CMK (cell line): ENCODE data around the gene FHIT.
"Not testable (repeated sequence)": the region's sequence is repeated elsewhere in the genome, so short reads cannot be mapped to it uniquely, and the experiment has no call there.

ENCODE experiments used
- DNase-seq: peaks from one replicate; pipeline ENCODE4 v3.0.0-alpha.2; 2010; ENCODE audit warnings: low read depth

The FHIT gene

DNA sequence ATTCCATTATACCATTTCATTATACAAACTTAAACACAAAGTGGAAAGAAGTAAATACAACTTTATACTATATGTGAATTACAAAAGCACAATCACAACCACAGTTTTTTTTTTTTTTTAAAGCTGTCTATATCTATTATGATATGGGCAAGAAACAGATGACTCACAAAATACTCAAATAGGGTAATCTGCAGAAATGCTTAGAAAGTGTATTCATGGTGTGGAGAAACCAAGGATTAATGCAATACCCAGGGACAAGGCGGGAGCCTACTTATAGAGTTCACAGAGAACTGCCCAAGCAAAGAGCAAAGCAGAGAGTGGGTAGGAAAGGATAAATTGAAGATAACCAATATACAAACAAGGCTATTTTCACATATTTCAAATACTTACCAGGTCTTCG is 332.0 kb downstream of the FHIT start:
- DNase-seq = no peak

DNA sequence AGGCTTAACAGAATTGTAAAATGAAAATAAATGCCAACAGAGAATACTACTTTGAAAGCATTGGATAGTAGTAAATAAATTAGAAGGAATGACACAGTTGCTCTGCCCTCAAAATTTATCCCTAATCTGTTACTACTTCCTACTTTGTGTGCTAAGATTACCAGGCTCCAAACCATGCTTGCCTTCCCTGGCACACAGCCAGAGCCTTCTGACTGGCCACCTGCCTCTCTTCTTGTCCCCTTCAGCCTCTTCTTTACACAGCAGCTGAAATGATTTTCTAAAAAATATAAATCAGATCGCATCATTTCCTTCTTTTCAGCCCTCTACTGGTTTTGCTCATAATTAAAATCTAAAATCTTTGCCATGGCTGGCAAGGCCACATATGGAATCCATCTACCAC is 334.1 kb downstream of the FHIT start:
- DNase-seq = no peak

DNA sequence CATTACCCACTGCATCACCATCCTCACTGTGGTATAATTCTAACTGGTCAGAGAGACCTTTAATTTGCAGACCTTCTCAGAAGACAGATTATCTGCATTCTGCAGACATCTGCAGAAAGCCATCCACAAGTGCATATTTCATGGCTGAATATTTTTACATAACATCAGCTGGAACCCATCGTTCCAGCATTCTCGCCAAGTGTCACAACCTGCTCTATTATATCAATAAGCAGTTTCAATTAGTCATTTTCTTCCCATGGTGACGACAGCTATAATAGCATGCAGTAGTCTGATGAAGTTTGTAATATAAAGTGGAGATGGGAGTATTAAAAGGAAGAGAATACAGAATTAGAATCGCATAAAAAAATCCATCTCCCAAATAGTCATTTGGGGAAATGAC is 334.7 kb downstream of the FHIT start:
- DNase-seq = no peak

DNA sequence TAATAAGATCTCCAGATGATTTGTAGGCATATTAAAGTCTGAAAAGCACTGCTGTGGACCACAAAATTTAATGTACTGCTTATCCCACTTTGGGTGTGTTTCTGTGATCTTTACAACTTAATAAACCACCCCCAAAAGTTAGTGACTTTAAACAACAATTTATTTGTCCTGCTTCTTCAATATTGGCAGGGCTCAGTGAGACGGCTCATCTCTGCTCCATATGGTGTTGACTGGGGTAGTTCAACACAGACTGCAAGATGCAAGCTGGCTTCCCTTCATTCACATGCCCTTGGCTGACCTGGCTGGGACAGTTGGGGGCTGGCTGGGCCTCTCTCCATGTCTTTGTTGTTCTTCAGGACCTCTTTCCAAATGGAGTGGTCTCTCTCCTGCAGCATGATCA is 337.8 kb downstream of the FHIT start:
- no peak for DNase-seq

DNA sequence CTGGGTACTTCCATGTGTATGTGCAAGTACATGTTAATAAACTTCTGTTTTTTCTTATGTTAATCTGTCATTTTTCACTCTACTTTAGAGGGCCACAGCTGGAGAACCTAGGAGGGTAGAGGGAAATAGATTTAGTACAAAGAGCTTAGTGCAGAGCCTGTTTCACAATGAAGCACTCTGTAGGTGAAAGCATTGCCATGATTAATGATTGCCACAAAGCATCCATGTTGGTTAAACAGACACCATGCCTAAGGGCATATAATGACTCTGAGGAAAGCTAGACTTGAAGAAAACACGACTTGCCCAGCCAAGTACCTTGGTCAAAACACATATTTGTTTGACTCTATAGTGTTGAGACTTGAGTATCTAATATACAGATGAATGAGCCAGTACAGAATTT is 338.4 kb downstream of the FHIT start:
- DNase-seq = no peak

DNA sequence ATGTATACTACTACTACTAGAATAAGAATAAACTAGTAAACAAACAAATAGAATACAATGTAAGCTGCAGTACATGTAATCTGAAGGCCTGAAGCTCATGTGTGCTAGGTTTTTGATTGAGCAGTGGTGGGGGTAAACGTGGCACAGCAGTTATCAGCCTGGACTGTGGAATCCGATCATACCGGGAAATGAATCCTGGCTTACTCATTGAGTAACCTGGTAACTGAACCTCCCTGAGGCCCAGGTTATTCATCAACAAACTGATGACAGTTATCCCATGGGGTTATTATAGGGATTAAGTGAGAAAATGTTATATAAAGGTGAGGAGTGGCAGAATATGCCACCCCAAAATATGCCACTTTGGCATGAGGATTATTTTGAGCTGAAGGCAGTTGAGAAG is 339.1 kb downstream of the FHIT start:
- no peak for DNase-seq

DNA sequence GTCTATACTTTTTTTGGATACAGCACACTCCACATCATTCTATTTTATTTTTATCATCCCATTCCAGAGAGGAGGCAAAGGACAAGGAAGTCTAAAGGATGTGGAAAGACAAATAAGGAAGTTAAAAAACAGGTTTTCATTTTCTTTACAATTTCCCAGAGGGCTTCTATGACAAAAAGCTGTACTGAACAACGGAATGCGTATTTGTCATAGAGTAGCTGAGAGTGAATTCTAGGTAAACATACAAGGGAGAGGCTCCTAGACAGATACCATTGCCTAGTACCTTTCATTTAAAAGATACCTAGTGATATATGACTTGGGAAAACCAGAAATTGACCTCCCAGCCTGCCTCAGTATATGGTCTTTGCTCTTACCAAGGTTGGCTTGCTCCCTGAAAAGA is 341.7 kb downstream of the FHIT start:
- DNase-seq = no peak

DNA sequence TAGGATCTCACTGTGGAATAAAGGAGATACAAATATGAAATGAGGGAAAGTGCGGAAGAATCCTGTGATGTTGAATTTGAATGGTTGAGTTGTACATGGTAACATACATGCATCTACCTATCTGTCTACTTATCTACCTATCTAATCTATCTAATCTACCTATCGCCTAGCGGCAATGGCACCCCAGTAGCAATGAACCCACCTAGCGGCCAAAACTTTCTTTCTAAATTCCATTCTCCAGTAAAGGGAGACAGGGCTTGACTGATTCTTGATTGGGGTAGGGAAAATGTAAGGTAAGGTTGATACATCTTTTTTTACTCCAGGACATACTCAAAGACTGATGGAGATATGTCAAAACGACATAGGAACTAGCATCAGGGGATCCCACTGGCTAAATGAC is 345.0 kb downstream of the FHIT start:
- DNase-seq = no peak

DNA sequence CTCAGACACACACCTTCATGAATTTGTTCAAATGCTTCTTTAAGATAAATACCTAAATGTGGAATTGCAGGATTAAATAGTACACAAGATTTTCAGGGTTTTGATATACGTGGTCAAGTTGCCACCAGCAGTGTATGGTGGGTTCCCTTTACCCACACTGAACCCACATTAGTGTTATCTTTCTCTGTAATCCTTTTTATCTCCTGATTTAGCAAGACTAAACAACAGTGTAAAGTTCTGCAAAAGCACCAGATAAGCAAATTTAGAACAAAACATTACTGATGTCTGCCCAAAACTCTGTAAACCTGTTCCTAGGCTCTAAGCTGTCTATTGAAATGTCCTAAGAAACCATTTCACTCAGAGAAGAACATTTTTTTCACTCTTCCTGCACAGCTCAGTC is 352.9 kb downstream of the FHIT start:
- no peak for DNase-seq

DNA sequence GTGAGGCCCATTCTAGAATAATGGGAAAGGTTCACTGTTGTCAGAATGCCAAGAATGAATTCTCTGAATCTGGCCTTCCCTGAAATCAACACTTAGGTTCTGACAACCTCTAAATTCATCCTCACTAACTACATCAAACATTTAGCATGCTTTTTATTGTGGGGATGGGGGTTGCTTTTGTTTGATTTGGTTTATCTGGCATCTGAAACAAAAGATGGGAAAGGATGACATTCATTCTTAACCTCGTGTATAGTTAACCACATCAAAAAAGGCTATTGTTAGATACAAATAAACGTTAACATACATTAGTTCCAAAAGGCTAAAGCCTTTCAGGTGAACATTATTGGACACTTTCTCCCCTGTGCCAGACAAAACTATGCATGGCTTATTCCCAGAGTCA is 357.3 kb downstream of the FHIT start:
- no peak for DNase-seq

DNA sequence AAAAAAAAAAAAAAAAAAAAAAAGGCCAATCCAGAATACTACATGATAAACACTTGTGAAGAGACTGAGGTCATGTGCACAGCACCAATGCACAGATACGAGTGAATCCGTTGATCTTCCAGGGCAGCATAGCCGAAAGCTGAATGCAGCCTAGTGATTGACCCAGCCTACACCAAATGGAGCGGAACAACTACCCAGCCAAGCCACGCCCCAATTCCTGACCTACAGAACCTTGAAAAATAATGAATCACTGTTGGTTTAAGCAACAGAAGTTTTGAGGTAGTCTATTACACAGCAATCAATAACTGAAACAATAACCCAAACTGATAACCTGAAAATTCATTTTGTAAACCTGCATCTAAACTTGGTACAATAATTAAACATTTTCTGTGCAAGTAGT is 361.0 kb downstream of the FHIT start:
- DNase-seq = no peak

DNA sequence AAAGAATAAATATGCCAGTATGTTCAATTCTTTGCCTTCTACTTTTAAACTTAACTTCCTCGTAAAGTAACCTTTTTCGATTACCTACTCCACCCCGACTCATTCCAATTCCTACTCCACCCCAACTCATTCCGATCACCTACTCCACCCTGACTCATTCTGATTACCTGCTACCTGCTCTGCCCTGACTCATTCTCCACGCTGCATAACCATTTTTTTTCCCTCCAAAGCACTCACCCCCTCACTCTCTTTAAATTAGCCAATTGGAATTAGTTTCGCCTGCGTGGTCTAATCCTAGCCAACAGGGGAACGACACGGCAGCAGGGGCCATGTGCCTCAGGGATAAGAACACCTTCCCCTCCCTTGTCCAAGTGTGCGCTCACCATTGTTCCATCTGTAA is 362.3 kb downstream of the FHIT start:
- DNase-seq = not testable (repeated sequence)

DNA sequence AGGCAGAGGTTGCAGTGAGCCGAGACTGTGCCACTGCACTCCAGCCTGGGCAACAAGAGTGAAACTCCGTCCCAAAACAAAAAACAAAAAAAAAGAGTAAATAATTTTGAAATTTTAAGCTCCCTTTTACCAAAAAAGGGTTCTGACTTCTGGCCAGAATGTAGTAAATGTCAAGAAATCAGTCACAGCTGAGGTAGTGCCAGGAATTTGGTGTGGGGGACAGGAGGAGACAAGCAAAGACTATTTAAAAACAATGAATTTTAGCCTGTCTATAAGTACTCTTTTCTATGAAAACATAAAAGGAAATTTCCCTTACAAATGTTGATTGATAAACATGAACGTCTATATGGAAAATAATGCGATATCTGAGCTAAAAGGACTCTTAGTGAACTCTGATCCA is 363.7 kb downstream of the FHIT start:
- no peak for DNase-seq

DNA sequence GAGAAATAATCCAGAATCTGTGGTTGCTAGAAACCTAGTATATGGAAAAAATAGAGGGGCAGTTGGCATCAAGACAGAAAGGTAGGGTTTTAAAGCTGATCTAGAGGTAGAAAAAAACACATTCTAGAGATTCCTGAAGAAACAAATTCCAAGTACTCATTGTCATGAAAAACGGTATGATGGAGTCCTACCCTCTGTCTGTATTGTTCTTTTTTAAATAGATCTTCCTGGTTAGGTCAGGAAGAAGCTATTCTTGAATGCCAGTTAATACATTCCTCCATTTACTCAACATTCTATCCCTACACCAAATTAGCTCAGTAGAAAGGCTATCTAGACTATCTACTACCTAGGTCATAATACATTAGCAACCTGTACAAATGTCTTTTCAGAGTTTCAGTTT is 364.7 kb downstream of the FHIT start:
- DNase-seq = no peak

DNA sequence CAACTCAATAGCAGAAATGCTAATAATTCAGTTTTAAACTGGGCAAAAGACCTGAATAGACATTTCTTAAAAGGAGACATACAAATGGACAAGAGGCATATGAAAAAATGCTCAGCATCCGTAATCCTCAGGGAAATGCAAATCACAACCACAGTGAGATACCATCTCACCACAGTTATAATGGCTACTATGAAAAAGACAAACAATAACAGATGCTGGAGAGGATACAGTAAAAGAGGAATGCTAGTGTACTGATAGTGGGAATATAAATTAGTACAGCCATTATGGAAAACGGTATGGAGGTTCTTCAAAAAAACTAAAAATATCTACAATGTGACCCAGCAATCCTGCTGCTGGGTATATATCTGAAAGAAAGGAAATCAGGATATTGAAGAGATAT is 367.2 kb downstream of the FHIT start:
- DNase-seq = no peak

DNA sequence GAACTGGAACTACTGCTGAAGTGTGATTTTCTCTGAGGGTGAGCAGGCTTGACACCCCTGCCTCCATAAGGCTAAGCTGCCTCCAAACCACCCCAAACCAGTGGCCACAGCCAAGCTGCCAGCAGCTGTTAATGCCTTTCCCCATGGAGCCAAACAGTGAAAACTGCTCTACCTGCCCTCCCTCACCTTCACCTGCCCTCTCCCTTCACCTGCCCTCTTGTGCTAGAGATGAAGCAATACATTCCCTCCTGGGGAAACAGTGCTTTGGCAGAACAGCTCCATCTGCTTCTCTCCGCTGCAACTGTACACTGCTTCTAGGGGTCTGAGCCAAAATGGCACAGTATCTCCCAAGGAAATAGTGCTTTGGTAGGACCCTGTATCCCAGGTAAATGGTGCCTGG is 374.1 kb downstream of the FHIT start:
- no peak for DNase-seq

DNA sequence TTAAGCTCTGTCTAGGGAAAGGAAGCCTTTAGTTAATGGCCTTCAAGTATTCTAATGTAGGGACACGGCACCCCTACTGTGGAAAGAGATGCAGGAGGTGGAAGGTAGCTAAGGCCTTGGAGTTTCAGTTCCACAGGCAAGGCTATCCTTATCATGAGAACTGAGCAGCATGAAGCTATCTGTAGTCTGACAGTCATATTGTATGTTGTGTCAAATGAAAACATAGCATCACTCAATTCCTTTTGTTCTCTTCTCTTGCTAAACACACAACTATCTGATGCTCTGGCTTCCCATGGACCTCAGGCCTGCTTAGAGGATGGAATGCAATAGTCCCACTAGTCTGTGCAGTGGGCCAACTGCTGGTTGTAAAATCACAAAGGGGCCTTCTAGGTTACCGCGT is 380.9 kb downstream of the FHIT start:
- no peak for DNase-seq

DNA sequence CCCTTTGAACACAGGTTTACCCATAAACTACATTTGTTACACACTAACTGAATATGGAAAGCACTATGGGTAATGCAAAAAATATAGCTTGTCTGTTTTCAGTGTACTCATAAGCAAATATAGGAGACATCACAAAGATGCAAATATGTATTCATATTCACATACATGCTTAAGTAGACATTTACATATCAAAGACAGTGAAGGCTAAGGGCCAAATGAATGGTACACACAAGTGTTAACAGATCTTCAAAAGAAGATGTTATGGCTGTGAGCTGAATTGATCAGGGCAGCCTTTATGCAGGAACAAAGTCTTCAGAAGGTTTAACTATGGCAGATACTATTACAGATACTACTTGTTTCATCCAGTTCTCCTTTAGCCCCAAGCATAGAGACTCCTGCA is 384.1 kb downstream of the FHIT start:
- no peak for DNase-seq

DNA sequence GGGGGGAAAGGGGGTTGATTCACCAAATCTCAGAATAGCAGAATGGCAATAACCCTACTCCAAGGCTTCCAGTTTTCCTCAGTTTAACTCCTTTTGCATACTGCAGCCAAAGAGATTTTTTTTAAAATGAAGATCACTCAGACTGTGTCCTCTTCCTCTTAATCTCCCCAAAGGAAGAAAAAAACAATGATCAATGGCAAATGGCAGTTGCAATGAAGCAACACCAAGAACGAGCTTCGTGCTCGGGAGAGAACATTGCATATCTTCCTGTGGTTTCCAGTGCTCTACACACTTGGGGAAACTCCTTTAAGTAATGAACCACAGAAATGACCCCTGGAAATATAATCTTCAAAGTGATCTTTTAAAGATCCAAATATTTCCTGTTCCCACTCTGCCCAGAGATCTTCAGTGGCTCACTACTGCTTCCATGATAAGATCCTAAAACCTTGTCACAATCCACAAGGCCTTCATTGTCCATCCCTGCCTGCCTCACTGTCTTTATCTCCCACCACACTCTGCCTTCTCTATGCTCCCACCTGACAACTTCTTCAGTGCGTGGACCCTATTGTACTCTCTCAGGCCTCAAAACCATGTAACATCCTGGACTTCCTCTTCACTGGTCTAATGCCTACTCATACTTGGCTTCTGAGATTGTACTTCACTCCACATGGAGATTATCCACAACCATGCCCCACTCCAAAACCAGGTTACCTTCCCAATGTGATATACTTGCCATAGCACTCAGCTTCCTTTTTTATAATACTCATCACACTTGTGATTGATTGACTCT is 394.8 kb downstream of the FHIT start:
- DNase-seq = peak; percentile 12

DNA sequence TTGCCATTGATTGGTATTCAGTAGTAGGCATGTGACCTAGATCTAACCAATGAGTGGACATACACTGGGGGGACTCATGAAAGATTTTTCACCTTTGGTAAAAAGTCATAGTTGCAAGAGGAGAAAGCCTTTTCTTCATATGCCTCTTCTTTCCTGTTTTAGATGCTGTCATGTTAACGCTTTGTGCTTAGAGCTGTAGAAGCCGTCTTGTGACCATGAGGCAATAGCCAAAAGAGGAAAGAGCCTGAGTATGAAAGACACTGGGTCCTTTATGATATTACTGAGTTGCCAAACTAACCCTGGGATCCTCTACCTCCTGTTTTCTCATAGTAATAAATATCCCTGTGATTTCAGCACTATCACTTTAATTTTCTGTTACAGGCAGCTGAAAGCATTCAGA is 396.0 kb downstream of the FHIT start:
- DNase-seq = no peak

DNA sequence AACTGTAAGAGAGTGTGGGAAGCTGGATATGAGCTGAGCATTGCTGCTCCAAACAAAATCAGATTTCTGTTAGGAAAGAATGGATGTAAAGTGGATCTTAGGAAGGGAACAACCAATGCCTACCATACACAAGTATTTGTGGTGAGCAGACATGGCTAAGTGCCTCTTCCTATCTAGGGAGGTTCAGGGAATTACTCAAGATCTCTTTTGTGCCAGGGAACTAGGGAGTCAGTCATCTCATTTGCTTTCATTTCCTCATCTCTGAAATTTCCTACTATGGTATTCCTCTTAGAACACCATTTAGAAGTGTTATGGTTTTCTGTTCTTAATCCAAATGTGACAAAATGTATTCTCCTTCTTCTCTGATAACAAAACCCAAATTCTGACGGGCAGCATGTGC is 396.5 kb downstream of the FHIT start:
- no peak for DNase-seq

DNA sequence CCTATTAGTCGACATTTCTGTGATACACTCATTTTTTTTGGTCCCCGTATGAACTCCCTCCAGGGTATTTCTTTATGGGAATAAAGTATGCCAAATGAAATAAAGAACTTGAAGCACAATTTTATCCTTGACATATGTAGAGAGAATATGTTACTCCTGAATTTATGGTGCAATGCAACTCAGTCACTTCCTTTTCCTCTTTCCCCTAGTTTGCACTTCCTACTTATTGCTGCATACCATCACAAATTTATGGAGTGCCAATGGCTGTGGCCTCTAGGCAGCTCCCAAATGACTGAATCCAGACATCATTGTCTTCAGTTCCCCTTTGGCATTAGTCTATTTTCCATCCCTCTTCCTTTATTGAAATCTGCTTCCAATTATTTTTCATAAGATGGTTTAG is 403.5 kb downstream of the FHIT start:
- no peak for DNase-seq

DNA sequence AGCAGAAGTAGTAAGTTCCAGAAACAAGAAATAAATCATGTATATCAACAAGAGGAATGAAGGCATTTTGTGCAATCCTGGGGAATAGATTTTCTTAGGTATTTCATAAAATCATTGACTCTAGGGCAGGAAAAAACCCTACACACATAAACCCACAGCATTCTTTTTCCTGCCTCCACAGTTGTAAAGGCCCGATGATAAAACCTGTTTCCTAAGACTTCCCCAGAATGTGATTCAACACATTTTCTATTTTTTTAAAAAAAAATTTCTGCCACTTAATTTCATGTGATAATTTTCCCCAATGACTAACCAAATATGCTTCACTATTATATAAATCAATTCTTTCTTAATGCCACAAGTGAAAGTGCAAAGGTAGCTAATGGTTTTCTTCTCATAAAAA is 407.0 kb downstream of the FHIT start:
- DNase-seq = no peak

DNA sequence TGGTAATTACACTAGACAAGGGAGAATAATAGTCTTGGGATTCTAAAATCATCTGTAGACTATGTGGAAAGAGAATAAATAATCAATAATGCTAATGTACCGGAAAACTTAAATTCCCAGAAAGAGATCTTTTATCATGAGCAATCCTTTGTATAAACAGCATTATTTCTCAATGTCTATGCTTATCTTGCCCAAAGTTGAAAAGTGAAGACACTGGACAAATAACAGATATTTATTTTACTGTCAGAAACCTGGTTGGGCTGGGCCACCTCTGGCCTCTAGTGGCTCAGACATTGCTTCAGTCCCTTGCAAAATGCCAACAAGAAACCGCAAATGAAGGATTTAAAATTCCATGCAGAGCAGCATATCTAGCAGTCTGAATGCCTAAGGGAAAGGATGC is 409.9 kb downstream of the FHIT start:
- no peak for DNase-seq

DNA sequence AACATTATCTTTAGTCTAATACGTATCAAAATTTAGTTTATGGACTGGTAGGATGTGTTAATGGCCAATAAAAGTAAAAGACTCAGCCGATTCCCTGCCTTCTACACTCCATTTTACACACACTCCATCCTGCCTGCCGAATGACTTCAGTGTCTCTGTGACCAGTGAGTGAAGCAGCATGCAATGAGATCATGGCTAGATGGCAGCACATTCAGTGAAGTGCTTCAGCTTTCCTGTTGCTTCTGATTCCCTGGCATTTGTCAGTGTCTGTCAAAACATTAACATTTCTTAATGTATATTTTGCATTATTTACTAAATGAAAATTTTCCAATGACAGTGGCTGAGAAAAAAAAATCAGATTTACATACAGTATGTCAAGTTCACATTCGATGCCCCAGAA is 412.0 kb downstream of the FHIT start:
- DNase-seq = no peak
